ENCODE results near the gene GLOD4.
A peak's percentile ranks its signal among the peaks of the same experiment; 100 is the strongest.
"Not testable (repeated sequence)": the region's sequence is repeated elsewhere in the genome, so short reads cannot be mapped to it uniquely, and the experiment has no call there.

Gene GLOD4

DNA sequence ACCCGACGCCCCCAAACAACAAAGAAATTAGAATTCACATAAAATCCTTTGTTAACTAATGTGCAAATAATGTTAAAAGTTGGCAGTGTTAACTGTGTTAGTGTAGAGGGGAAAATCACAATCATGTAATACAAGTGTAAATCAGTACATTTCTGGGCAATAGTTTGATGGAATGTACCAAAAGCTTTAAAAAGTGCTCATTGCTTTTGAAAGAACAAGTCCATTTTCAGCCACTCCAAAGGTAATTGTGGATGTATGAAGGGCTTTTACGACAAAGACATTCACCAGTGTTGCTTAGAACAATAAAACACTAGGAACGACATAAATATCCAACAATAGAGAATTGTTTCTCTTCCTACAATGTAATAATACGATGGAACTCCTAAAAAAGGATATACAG lies 9.1 kb downstream of the GLOD4 start:
- no peak for DNase-seq

DNA sequence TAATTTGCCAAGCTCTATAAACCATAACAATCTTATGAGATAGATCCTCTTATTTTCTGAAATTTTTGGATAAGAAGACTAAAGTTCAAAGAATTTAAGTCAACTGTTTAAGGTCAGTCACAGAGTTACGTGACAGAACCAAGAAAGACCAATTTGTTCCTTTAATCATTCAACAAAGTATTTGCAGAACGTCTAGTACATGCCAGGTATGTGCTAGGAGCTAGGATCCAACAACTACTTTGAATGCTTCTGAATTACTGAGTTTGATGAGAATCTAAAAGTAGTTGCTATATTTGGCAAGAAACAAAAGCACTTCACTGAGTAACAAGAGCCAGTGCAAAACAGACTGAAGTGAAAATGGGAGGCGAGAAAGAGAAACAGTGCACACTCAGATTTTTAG lies 15.0 kb downstream of the GLOD4 start:
- no peak for DNase-seq

- no peak for DNase-seq
These were observed 21.7 kb downstream of the GLOD4 start for GRCh38 chr17:760371-760770.

GRCh38 chr17:759964-760363 lies 22.1 kb downstream of the GLOD4 start:
- no peak for DNase-seq

- not testable (repeated sequence) for DNase-seq
These were observed 26.0 kb downstream of the GLOD4 start for GRCh38 chr17:756010-756567.

- not testable (repeated sequence) for DNase-seq
These were observed 26.6 kb downstream of the GLOD4 start for GRCh38 chr17:755319-755961.

GRCh38 chr17:753418-753817 lies 28.7 kb downstream of the GLOD4 start:
- DNase-seq, result no peak

DNA sequence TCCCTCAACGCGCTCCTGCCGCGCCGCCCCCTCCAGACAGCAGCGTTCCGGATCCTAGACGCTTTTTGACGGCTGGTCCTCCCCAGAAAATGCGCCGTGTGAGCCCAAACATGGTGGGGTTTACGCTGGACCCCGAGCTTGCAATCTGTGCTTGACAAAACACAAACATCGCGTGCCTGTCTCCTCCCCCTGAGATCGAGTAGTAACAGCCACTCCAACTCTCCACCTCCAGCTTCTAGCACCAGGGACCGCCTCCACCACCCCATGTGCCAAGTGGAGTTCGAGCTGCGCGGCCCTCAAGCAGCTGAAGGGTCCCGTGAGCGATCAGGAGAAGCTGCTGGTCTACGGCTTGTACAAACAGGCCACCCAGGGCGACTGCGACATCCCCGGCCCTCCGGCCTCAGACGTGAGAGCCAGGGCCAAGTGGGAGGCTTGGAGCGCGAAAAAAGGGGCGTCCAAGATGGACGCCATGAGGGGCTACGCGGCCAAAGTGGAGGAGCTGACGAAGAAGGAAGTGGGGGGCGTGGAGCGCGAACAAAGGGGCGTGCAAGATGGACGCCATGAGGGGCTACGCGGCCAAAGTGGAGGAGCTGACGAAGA lies 29.4 kb downstream of the GLOD4 start:
- no peak for DNase-seq

GRCh38 chr17:752002-752619 lies 30.0 kb downstream of the GLOD4 start, which contains the start of gene GEMIN4:
Gene GEMIN4, minus strand, starts transcription at chr17:752264. Its CDS starts 122 bp downstream, at chr17:752142.
- DNase-seq, result peak; percentile 74

DNA sequence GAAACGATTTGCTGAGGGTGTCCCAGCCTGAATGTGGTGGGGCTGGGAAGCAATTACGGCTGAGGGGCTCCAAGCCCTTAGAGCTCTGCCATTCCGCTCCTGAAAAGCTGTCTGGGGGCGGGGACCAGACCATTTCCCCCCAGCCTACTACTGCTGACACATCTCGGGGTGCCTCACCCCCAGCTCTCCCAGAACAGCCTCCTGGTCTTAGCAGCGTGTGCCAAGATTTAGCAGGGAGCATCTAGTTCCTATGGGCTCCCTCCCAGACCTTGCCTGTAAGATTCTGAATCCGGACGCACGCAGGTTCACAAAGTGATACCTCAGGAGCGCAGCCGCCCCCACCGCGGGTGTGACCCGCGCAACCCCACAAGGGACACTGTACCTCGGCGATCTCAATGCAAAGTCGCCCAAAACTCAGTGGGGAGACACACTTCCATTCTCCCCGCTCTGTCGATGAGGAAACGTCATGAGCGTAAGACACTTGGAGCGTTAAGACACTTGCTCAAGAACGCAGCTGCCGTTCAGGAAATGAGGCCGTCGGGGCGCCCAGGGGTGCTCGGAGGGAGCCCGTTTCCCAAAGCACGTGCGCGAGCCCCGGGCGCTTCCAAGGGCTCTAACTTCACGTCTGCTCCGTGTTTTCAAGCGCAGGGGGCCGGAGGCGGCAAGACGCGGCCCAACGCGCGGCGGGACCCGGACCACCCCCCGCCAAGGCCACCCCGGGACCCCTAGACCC lies 30.6 kb downstream of the GLOD4 start:
- peak; percentile 8 for DNase-seq

- no peak for DNase-seq
These were observed 31.5 kb downstream of the GLOD4 start for GRCh38 chr17:750431-751037.

DNA sequence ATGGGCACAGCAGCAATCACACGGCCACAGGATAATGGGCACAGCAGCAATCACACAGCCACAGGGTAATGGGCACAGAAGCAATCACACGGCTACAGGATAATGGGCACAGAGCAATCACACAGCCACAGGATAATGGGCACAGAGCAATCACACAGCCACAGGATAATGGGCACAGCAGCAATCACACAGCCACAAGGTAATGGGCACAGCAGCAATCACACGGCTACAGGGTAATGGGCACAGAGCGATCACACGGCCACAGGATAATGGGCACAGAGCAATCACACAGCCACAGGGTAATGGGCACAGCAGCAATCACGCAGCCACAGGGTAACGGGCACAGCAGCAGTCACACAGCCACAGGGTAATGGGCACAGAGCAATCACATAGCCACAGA lies 32.7 kb downstream of the GLOD4 start:
- not testable (repeated sequence) for DNase-seq

DNA sequence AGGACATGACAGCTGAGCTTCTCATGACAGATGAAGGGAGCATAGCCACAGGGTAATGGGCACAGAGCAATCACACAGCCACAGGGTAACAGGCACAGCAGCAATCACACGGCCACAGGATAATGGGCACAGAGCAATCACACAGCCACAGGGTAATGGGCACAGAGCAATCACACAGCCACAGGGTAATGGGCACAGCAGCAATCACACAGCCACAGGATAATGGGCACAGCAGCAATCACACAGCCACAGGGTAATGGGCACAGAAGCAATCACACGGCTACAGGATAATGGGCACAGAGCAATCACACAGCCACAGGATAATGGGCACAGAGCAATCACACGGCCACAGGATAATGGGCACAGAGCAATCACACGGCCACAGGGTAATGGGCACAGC lies 33.5 kb downstream of the GLOD4 start:
- not testable (repeated sequence) for DNase-seq

DNA sequence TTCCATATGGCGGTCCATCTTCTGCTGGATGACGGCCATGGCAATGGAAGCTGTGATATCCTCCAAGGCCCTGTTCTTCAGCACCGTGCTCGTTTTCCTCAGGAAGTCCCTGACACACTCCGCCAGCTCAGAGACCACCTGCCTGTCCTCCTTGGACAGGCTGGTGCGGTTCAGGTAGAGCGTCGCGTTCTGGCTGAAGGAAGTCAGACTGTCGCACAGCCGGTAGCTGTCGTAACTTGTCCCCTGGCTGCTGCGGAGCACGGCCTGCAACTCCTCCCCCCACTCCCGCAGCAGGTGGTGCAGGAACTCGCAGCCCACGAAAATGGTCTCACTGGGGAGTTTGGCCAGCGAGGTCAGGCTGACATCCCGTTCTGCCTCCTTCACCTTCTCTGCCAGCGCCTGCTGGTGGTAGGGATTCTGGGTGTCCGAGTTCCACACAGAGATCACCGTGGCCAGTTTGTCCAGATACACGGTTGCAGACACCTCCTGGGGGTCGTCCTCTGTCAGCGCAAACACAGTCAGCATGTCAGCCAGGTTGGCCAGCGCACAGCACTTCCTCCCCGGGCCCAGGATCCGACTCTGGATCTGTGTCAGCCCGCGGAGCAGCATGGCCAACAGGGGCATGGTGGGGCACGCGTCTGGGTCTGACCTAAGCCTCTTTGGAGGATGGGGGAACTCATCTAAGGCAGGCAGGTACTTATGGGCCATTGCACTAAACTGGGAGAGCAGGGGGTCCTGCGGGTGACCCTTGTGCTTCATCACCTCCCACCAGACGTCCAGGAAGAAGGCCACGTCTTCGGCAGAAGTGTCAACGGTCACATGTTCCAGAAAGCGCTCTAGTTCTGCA lies 35.1 kb downstream of the GLOD4 start:
- DNase-seq, result no peak

GRCh38 chr17:746181-746580 lies 35.9 kb downstream of the GLOD4 start:
- no peak for DNase-seq

- no peak for DNase-seq
These were observed 36.7 kb downstream of the GLOD4 start for GRCh38 chr17:745406-745805.

- no peak for DNase-seq
These were observed 37.1 kb downstream of the GLOD4 start for GRCh38 chr17:744937-745336.

DNA sequence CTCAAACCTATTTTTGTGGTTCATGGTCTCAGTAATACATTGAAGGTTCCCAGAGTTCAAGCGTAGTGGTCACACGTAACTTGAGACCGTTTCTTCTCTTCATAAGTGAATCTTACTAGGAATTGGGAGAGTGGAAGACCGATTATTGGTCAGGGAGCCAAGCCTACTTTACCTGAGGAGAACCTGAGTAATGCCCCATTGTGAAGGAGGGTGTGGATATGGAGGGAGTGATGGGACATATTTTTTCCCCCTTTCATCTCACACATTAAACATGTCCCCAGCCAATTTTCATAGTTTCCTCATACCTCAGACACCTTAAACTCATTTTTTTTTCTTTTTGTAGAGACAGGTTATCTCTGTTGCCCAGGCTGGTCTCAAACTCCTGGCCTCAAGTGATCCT lies 38.9 kb downstream of the GLOD4 start:
- no peak for DNase-seq

- no peak for DNase-seq
These were observed 39.8 kb downstream of the GLOD4 start for GRCh38 chr17:742147-742793.

- DNase-seq, result no peak
These were observed 41.7 kb downstream of the GLOD4 start for GRCh38 chr17:740240-741017.

Data from NK-92 treated with Interleukin-12 subunit alpha and Interleukin-12 subunit beta, amount 100 ng/mL, for 24 hours (cell line).